Sigmoid colon (tissue), 4 donors: ENCODE results near the gene MAML3.

Experiments
- CTCF ChIP-seq, 4 experiments: fragments of 450-650 bp in 3 of 4; fragments of 200-600 bp in 1 of 4; IDR thresholded peaks; one replicate each; pipeline ENCODE4 v1.5.1; 2016 to 2019; ENCODE audit warnings: antibody characterized with exemption in 4 of 4, mild to moderate bottlenecking in 3 of 4, moderate library complexity in 2 of 4
- EP300 ChIP-seq, 4 donors: sonication (generic); formaldehyde crosslinking; IDR thresholded peaks; one replicate each; pipeline ENCODE4 v1.6.1; 2017; ENCODE audit warnings: antibody characterized with exemption in 4 of 4
- POLR2A ChIP-seq, 2 donors: fragments of 450-650 bp; IDR thresholded peaks; one replicate each; pipeline ENCODE4 v1.6.1; 2016; ENCODE audit warnings: antibody characterized with exemption in 2 of 2, mild to moderate bottlenecking in 2 of 2, moderate library complexity in 2 of 2
- POLR2AphosphoS5 ChIP-seq, 4 donors: sonication (generic); formaldehyde crosslinking; IDR thresholded peaks; one replicate each; pipeline ENCODE4 v1.6.1; 2017; ENCODE audit warnings: antibody characterized with exemption in 4 of 4

DNA sequence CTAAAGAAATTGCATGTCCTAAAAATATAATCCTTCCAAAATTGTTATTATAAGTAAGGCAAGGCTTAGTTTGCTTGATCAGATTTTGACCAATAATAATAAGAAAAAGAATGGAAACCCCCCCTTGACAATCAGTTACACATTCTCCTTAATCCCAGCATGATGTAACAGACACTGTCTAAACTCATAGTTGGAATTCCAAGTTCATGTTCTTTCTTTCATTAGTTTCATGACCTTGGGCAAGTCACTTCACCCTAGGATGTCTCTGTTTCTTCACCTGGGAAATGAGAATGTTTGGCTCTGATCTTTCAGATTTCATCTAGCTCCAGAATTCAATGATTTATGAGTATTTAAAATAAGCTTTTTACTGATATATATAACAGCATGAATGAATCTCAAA lies 64.8 kb downstream of the MAML3 start:
- TF ChIP-seq CTCF (IDR thresholded peaks at IDR 0.05): no peak
- no peak for TF ChIP-seq POLR2A (IDR thresholded peaks at IDR 0.05)
- TF ChIP-seq EP300 (IDR thresholded peaks at IDR 0.05): no peak
- TF ChIP-seq POLR2AphosphoS5 (IDR thresholded peaks at IDR 0.05): no peak
